AG04450 (cell line): Measurements from ENCODE around the gene MRPS33. TPM values are rescaled to one million over a fixed set of nuclear protein-coding genes. Genes with fewer than 3 reads are reported as not detected.

ENCODE experiments used
- CTCF ChIA-PET: fragments of 300-600, 350-600 bp; formaldehyde crosslinking; extraction: SDS; loops from one replicate; lab custom pipeline; 2022; ENCODE audit warnings: antibody characterized with exemption, inconsistent platforms; lab: Charles Lee
- POLR2A ChIA-PET: fragments of 350-600 bp; formaldehyde crosslinking; extraction: SDS; loops from one replicate; lab custom pipeline; 2021; ENCODE audit warnings: antibody characterized with exemption, inconsistent platforms; lab: Yijun Ruan, JAX
- DNase-seq: peaks from one replicate; pipeline ENCODE4 v3.0.0-alpha.2; 2011; ENCODE audit warnings: low read depth, low spot score
- H3K27ac ChIP-seq: one replicate; pipeline ENCODE4 v1.5.1; 2012; ENCODE audit warnings: low read depth, low read length, control low read depth
- H3K27me3 ChIP-seq: one replicate; pipeline ENCODE4 v1.6.0; 2012; ENCODE audit warnings: low read length; ENCODE audit not compliant: control insufficient read depth, insufficient read depth
- H3K4me3 ChIP-seq: 2 replicates; pipeline ENCODE4 v1.5.1; 2011; ENCODE audit warnings: mild to moderate bottlenecking, low read depth, low read length, control low read depth
- H3K9me3 ChIP-seq: 2 replicates; pipeline ENCODE4 v1.5.1; 2012; ENCODE audit warnings: low read length; ENCODE audit not compliant: control insufficient read depth, insufficient read depth
- polyA plus RNA-seq: library from polyadenylated mRNA; depleted of rRNA; stranded (reverse); fragments of >200 nt; gene quantifications from 2 replicates; pipeline ENCODE4 v1.2.3, GENCODE V29; 2011
- TF ChIP-seq, protein P1 (sequence below): IDR thresholded peaks from 2 replicates; pipeline ENCODE4 v1.5.1; 2011; ENCODE audit warnings: low read depth, low read length, control low read depth, inconsistent platforms

Gene MRPS33
- polyA plus RNA-seq, 1 experiment, result 99.2 TPM

DNA sequence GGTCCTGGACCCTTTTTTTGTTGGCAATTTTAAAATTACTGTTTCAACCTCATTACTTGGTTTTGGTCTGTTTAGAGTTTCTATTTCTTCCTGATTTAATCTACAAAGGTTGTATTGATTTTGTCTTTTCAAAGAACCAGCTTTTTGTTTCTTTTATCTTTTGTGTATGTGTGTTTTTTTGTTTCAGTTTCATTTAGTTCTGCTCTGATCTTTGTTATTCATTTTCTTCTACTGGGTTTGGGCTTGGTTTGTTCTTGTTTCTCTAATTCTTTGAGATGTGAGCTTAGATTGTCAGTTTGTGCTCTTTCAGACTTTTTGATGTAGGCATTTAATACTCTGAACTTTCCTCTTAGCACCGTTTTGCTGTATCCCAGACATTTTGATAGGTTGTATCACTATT, 8.5 kb upstream of the MRPS33 start:
- ChIA-PET CTCF (no interaction called here), POLR2A (no interaction called here)
- Histone ChIP-seq H3K4me3 (no peak overlapping the region), H3K27ac (no peak overlapping the region), H3K27me3 (no peaks in the 10 kb centered on the region), H3K9me3 (no peaks in the 10 kb centered on the region)
- DNase-seq, result no peak
- TF ChIP-seq, protein P1, sequence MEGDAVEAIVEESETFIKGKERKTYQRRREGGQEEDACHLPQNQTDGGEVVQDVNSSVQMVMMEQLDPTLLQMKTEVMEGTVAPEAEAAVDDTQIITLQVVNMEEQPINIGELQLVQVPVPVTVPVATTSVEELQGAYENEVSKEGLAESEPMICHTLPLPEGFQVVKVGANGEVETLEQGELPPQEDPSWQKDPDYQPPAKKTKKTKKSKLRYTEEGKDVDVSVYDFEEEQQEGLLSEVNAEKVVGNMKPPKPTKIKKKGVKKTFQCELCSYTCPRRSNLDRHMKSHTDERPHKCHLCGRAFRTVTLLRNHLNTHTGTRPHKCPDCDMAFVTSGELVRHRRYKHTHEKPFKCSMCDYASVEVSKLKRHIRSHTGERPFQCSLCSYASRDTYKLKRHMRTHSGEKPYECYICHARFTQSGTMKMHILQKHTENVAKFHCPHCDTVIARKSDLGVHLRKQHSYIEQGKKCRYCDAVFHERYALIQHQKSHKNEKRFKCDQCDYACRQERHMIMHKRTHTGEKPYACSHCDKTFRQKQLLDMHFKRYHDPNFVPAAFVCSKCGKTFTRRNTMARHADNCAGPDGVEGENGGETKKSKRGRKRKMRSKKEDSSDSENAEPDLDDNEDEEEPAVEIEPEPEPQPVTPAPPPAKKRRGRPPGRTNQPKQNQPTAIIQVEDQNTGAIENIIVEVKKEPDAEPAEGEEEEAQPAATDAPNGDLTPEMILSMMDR, result no peak

DNA sequence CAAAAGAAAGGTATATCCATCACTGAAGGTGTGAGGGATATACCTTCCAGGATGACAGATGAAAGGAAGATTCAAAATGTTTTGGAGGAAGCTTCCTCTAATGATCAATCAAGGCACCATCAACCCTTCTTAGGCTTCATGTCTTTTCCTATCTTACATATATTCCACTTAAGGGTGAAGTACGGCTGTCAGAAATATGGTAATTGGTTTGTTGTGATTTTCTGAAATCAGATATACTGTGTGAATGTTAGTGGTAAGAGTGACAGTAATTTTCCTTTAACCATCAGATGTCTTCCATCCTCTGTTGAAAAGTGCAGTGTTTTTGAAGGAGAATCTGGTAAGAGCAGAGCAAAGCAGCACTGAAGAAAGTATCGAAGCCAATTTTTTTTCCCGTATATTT, 2.8 kb upstream of the MRPS33 start:
- no peaks in the 10 kb centered on the region for H3K27me3 ChIP-seq
- ChIA-PET CTCF (interaction anchor here (1.1 to 1.4 kb wide), 2 partner anchors 207 to 632 kb away, joined by 3 to 4 read pairs; no protein-coding TSS in a partner anchor), POLR2A (no interaction called here)
- TF ChIP-seq, protein P1, result no peak
- no peak overlapping the region for H3K4me3 ChIP-seq
- H3K9me3 ChIP-seq, result no peaks in the 10 kb centered on the region
- H3K27ac ChIP-seq, result no peak overlapping the region
- DNase-seq, result no peak

DNA sequence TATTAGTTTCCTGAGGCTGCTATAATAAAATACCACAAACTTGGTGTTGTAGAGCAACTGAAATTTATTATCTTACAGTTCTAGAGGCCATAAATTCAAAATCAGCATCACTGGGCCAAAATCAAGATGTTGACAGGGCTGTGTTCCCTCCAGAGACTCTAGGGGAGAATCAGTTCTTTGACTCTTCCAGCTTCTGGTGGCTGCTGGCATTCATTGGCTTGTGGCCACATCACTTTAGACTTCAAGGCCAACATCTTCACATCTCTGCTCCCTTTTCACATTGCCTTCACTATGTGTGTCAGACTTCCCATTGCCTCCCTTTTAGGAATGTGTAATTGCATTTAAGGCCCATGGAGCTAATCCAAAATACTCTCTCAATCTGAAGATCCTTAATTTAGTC, 1.6 kb upstream of the MRPS33 start:
- DNase-seq, result no peak
- TF ChIP-seq, protein P1, result no peak
- no peak overlapping the region for H3K4me3 ChIP-seq
- H3K27ac ChIP-seq, result no peak overlapping the region
- CTCF ChIA-PET, result interaction anchor here (1.8 to 2.3 kb wide), 2 partner anchors 518 to 634 kb away, joined by 6 to 13 read pairs; no protein-coding TSS in a partner anchor
- H3K27me3 ChIP-seq, result no peaks in the 10 kb centered on the region
- POLR2A ChIA-PET, result no interaction called here
- no peaks in the 10 kb centered on the region for H3K9me3 ChIP-seq

DNA sequence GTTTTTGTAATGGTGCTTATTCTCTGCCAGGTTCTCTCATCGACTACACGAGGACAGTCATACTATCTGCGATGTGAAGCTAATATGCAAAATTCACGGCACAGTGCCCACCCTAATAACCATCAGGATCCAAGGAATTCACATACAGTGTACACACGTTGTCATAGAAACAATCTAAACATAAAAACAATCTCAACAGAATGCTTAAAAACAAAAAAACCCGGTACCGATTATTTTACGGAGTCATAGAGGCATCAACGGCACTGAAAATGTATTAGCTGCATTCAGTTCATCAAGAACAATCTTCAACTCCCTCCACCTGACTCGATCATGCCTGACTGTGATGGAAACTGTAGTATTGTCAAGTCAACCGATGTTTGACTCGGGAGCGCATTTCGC, 628 bp downstream of the MRPS33 start:
- POLR2A ChIA-PET, result interaction anchor here (1.1 to 1.5 kb wide), 3 partner anchors 90 to 636 kb away, joined by 4 to 7 read pairs (median 4); partner anchors contain the start of genes AGK and BRAF
- no peak for DNase-seq
- Histone ChIP-seq H3K4me3 (peak overlapping the region; percentile 88), H3K27ac (peak overlapping the region; percentile 77), H3K9me3 (no peaks in the 10 kb centered on the region), H3K27me3 (no peaks in the 10 kb centered on the region)
- CTCF ChIA-PET, result interaction anchor here (0.5 to 7.2 kb wide), 11 partner anchors 198 to 638 kb away, joined by 3 to 130 read pairs (median 5); no protein-coding TSS in a partner anchor
- TF ChIP-seq, protein P1, result no peak

DNA sequence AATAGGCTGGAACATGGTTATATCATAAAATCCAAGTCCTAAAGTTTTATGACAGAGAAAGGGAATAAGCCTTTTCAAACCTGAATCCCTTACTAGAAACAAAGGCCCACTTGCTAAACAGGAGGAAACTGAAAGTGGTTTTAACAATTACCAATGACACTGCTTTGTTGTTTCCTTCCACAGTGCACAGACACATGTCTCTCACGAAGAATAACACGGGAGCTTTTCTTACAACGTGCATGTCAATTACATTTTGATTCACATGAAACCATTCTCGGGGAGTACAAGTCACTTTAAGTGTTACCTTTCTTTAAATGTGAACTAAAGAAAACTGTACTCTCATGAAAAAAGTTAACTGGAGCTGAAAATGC, 1.4 kb downstream of the MRPS33 start:
- no peaks in the 10 kb centered on the region for H3K27me3 ChIP-seq
- no peak for DNase-seq
- no peak overlapping the region; the same call in 1 of the 2 replicates for H3K4me3 ChIP-seq
- ChIA-PET POLR2A (no interaction called here), CTCF (interaction anchor here (0.8 to 7.2 kb wide), 10 partner anchors 87 to 636 kb away, joined by 3 to 130 read pairs (median 6); no protein-coding TSS in a partner anchor)
- H3K27ac ChIP-seq, result no peak overlapping the region
- H3K9me3 ChIP-seq, result no peaks in the 10 kb centered on the region
- TF ChIP-seq, protein P1, result no peak
